NK-92 (cell line): Measurements from ENCODE around the gene CDC27.
A peak's percentile ranks its signal among the peaks of the same experiment; 100 is the strongest.
"Not testable (repeated sequence)": the region's sequence is repeated elsewhere in the genome, so short reads cannot be mapped to it uniquely, and the experiment has no call there.

Experiments
- DNase-seq: peaks from one replicate; lab custom pipeline; 2025; ENCODE audit not compliant: unreplicated experiment; lab: John Stamatoyannopoulos, UW

CDC27 gene

DNA sequence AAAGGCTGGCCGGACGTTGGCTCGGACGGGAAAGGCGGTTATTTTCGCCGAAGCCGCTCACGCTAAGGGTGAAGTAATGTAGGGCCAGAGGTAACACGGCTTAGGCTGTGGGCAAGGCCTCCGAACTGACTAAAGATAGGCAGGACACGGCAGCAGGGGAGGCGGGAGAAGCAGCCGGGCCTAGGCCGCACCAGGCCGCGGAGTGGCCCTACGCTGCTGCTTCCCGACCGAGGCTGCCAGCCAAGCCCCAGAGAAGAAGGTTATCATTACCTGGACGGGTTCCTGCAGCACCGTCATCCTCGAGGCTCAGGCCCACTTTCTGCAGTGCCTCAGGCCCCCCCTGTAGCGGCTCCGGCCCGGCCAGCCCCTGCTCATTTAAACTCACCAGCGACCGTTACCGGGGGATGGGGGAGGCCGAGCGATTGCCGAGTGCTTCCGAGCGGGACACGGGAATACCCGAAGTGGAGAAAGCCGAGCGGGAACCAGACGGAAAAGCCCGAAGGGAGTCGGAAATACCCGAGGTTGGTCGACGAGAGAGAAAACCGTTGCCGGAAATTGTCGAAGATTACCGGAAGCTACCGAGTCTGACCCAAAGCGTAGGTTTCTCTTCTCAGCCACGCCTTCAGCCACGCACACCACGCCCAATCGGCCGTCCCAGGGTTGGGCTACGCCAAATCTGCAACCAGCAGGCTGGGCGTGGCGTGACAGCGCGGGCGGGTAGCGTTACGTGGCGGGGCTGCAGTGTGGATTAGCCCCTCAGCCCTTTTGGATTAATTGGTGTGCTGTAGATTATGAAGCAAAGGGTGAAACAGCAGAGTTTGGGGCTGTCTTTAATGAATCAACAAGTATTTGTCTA, at the start of gene CDC27:
Gene CDC27, minus strand, starts transcription at position 420 of the 856 bp plus-strand sequence. Its CDS starts 123 bp downstream, at position 297.
- DNase-seq = peak; percentile 93

- no peak for DNase-seq
Measured at GRCh38 chr17:47238321-47239010, 49.4 kb upstream of the CDC27 start.

DNA sequence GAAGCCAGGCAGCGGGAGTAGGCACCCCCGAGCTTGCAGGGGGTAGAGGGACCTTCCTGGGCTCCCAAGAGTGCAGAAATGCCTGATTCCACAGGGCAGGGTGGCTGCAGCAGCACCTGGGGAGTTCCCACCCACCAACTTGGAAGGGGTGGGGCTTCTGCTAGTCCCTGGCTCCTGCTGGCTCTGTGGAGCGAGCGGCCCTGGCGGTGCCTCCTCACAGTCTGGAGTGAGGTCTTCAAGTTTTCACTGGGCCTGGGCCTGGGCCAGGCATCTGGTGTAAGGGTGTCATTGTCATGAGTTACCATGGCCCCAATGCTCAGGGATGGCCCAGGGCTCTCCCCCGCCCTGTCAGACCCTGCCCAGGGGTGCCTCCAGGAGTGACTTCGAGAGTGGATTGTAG, 48.7 kb upstream of the CDC27 start:
- no peak for DNase-seq

GRCh38 chr17:47235923-47236322, 46.8 kb upstream of the CDC27 start:
- no peak for DNase-seq

GRCh38 chr17:47235506-47235905, 46.4 kb upstream of the CDC27 start:
- DNase-seq = no peak

- DNase-seq = no peak
Measured at GRCh38 chr17:47232465-47232864, 43.4 kb upstream of the CDC27 start.

GRCh38 chr17:47231866-47232265, 42.8 kb upstream of the CDC27 start:
- no peak for DNase-seq

DNA sequence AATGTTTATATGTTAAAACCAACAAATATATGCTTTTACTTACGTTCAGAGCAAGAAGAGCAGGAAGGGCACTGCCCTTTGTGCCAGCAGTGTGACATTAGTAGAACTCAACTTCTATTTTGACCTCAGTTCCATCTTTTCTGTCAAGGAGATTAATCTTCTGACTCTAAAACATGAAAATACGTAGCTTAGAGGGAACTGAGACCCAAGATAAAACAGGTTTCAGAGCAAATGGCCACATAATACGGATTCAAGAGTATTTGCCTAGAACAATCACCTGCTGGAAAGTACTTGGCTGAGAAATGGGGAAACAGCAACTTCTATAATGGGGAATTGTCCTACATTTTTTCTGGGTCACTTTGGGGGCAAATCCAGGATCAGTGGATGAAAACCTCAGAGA, 42.2 kb upstream of the CDC27 start:
- DNase-seq = no peak

GRCh38 chr17:47230864-47231263, 41.8 kb upstream of the CDC27 start:
- DNase-seq = no peak

DNA sequence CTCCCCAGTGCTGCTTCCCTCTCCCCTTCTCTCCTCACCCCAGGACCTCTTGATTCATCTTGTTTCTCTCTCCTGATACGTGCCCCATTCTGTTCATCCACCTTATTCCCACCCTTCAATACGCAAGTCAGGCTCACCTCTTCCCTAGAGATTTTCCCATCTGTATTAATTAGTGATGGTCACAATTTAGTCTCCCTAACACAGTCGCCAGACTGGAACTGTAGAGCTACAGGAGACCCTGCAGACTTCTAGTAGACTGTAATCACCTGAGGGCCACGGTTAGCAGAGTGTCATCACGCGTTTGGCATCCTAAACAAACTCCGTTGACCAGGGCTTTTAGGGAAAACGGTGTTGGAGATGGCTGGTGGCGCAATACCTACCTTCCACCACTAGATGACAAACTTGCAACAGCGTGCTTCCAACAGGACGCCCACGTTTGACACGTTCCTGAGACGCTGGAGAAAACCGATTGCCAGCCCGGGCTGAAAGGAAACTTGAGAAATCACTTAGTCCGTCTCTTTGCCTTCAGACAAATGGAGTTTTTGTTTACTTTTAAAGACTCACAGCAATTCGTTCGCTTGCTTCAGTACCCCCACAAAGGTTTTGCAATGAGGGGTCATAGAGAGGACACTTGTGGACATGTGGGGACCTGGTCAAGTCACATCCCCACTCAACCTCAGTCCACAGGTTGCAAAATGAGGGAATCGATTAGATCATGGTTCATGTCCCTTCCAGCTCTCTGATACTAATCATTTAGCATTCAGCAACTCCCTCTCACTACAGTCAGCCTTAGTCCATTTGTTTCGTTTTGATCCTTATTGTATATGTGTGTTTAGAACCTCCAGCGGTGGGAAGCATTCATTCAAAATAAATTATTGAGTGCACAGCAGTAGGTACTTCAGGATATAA, 40.7 kb upstream of the CDC27 start:
- DNase-seq = no peak

- no peak for DNase-seq
Measured at GRCh38 chr17:47227862-47228261, 38.8 kb upstream of the CDC27 start.

DNA sequence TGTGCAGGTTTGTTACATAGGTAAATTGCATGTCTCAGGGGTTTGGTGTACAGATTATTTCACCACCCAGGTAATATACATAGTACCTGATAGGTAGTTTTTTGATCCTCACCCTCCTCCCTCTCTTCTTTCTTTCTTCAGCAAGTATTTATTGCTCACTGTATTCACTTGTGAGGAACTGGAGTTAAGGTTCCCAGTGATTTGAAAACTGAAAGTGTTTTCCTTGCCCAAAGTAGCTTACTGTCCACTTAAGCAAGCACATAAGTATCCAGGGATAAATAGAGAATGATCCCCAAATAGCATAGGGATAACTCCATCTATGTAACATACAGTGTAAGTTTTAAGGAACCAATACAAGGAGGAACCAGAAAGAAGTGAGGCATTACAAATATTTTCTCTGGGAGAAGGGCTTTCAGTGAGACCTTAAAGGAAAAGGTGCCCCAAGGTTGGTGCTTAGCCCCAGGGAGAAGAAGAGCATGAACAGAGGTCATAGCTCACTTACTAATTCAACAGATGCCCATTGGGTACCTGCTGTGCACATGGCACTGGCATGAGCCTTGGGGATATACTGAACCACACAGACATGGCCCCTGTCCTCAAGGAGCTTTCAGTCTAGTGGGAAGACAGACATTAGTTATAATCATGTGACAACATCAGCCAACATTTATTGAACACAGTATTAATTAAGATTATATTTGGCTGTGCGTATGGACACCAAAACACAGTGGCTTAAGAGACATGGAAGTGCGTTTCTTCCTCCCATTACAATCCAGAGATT, 37.0 kb upstream of the CDC27 start:
- no peak for DNase-seq

- DNase-seq = no peak
Measured at GRCh38 chr17:47225436-47225858, 36.4 kb upstream of the CDC27 start.

GRCh38 chr17:47224966-47225365, 35.9 kb upstream of the CDC27 start:
- no peak for DNase-seq

GRCh38 chr17:47224077-47224476, 35.0 kb upstream of the CDC27 start:
- not testable (repeated sequence) for DNase-seq

DNA sequence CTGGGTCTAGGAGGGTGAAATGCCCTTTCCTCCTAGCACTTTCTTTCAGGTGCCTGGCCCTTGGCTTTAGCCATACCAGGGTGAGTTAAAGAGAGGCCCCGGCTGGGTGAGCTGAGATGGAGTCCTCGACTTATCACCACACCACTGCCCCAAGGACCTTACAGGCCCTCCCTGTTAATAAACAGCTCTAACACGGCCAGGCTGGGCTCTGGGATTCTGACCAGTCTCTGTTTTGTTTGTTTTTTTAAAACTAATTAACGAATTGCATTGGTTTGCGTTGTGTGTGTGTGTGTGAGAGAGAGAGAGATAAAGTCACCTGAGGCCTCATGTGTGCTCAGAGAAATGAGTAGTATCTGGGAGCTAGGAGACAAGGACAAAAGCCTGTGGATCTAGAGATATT, 34.4 kb upstream of the CDC27 start:
- no peak for DNase-seq

DNA sequence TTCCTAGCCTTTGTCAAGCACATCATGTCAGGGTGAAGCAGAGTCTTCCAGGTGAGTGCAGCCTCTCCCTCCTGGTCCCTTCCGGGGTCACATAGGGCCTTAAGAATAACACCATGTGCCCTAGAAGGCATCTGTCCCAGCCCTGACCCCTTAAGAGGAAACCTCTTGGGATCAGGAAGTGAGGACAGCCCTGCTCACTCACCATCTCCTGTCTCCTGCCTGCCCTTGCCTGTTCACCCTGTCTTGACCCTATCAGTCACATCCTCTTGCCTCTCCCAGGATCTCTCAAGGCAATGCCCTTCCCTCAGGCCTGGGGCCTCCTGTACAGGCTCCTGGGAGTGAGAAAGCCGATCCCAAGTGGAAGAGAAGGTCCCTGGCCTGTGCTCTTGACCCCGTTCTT, 33.9 kb upstream of the CDC27 start:
- DNase-seq = no peak

DNA sequence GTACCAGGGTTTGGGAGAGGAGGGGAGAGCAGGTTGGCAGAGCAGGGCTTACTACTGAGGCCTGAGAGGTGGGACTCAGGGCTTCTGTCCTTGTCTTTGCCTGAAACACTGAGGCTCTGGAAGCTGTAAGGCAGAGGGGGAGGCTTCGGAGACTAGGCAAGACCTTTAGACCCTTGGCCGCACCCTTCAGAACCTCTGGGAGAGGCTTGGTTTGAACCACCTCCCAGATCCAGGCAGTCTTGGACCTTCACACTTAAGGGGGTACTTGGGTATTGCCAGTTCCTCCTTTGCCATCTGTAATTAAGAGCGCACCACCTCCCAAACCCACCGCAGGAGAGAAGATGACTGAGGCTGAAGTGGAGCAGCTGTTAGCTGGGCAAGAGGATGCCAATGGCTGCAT, 33.0 kb upstream of the CDC27 start:
- no peak for DNase-seq

GRCh38 chr17:47221154-47221553, 32.1 kb upstream of the CDC27 start:
- no peak for DNase-seq

DNA sequence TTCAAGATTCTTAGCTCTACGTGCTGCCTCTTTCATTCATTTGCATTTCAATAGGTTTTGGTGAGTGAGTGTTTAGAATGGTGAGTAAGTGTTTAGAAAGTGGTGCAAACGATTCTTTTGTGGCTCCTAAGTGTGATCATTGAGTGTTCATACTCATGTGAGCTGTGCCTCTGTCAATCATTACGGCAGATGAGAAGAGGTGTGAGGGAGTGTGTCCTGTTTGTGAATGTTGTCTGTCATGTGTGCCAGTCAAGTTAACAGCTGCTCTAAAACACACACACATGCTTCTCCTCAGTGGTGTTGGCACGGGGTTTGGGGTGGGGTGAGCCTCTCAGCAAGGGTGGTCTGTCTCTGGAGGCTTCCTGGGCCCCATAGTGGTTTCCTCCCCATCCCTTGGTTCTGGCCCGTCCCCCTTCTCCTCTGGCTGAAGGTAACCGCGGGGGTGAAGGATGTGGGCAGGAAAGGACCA, 31.5 kb upstream of the CDC27 start:
- no peak for DNase-seq
